Fibroblast of the aortic adventitia (primary cell): ENCODE data around the gene TBX21. TPM values are rescaled to one million over a fixed set of nuclear protein-coding genes. Genes with fewer than 3 reads are reported as not detected.

ENCODE experiments used
- DNase-seq: peaks from one replicate; pipeline ENCODE4 v3.0.0-alpha.2; 2010; ENCODE audit warnings: low read depth
- H3K4me3 ChIP-seq: 2 replicates; pipeline ENCODE4 v1.5.1; 2011; ENCODE audit warnings: low read depth, mild to moderate bottlenecking, control low read depth, low read length, moderate library complexity
- total RNA-seq: library from RNA; depleted of rRNA; stranded (reverse); fragments of >200 nt; gene quantifications from 2 replicates; pipeline ENCODE4 v1.2.3, GENCODE V29; 2012; ENCODE audit warnings: low replicate concordance
- TF ChIP-seq, protein P1 (sequence below): IDR thresholded peaks from 2 replicates; pipeline ENCODE4 v1.5.1; 2011; ENCODE audit warnings: mild to moderate bottlenecking, low read length, control low read depth, inconsistent platforms; ENCODE audit not compliant: insufficient read depth

TBX21 gene
- total RNA-seq, 1 donor = not detected

DNA sequence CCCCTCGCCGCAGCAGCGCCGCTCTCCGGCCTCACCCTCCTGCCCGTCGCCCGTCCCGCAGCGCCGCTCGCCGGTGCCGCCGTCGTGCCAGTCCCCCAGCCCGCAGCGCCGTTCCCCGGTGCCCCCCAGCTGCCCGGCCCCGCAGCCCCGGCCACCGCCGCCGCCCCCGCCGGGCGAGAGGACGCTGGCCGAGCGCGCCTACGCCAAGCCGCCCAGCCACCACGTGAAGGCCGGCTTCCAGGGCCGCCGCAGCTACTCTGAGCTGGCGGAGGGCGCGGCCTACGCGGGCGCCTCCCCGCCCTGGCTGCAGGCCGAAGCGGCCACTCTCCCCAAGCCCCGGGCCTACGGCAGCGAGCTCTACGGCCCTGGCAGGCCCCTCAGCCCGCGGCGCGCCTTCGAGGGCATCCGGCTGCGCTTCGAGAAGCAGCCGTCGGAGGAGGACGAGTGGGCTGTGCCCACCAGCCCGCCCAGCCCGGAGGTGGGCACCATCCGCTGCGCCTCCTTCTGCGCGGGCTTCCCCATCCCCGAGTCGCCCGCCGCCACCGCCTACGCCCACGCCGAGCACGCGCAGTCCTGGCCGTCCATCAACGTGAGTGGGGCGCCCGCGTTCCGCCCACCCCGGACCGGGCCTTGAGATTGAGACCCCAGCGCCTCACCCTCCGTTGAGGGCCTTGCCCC, 24.0 kb upstream of the TBX21 start:
- peak overlapping the region; percentile 35 for H3K4me3 ChIP-seq
- peak; percentile 49 for DNase-seq
- TF ChIP-seq, protein P1, sequence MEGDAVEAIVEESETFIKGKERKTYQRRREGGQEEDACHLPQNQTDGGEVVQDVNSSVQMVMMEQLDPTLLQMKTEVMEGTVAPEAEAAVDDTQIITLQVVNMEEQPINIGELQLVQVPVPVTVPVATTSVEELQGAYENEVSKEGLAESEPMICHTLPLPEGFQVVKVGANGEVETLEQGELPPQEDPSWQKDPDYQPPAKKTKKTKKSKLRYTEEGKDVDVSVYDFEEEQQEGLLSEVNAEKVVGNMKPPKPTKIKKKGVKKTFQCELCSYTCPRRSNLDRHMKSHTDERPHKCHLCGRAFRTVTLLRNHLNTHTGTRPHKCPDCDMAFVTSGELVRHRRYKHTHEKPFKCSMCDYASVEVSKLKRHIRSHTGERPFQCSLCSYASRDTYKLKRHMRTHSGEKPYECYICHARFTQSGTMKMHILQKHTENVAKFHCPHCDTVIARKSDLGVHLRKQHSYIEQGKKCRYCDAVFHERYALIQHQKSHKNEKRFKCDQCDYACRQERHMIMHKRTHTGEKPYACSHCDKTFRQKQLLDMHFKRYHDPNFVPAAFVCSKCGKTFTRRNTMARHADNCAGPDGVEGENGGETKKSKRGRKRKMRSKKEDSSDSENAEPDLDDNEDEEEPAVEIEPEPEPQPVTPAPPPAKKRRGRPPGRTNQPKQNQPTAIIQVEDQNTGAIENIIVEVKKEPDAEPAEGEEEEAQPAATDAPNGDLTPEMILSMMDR = no peak

DNA sequence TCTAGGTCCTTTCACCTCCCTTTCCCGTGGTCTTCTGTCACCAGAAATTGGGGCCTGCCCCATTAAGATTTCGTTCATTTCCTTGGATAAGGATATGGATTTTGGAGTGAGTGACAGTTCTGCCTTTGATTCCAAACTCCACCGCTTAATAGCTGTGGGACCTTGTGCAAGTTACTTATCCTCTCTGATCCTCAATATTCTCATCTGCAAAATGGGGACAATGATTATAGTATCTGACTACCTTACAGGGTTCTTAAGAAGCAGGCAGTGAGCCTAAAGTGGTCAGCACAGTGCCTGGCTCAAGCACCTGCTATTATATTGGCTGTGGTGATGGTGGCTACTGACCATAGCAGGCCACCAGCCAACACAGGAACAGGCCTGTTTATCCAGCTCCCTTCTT, 23.4 kb upstream of the TBX21 start:
- TF ChIP-seq, protein P1 = no peak
- H3K4me3 ChIP-seq = no peak overlapping the region
- no peak for DNase-seq

- no peak overlapping the region for H3K4me3 ChIP-seq
- DNase-seq = no peak
- TF ChIP-seq, protein P1 = no peak
Measured at GRCh38 chr17:47711366-47712099, 21.5 kb upstream of the TBX21 start.

GRCh38 chr17:47712330-47713023, 20.6 kb upstream of the TBX21 start:
- DNase-seq = no peak
- H3K4me3 ChIP-seq = no peak overlapping the region
- TF ChIP-seq, protein P1 = no peak

- no peak for DNase-seq
- TF ChIP-seq, protein P1 = no peak
- no peak overlapping the region for H3K4me3 ChIP-seq
Measured at GRCh38 chr17:47713980-47714700, 18.9 kb upstream of the TBX21 start.

- DNase-seq = no peak
- TF ChIP-seq, protein P1 = no peak
- H3K4me3 ChIP-seq = no peak overlapping the region
Measured at GRCh38 chr17:47714773-47715396, 18.2 kb upstream of the TBX21 start.
